Measurements from ENCODE around the gene NCAPD3. TPM values are rescaled to one million over a fixed set of nuclear protein-coding genes. Genes with fewer than 3 reads are reported as not detected.

NCAPD3 gene
- total and polyA plus RNA-seq, 2 of the 13 experiments (the other 11 are each of a cell fraction or from before 2014, with no cell fraction given): 20.7 to 25.6 TPM

DNA sequence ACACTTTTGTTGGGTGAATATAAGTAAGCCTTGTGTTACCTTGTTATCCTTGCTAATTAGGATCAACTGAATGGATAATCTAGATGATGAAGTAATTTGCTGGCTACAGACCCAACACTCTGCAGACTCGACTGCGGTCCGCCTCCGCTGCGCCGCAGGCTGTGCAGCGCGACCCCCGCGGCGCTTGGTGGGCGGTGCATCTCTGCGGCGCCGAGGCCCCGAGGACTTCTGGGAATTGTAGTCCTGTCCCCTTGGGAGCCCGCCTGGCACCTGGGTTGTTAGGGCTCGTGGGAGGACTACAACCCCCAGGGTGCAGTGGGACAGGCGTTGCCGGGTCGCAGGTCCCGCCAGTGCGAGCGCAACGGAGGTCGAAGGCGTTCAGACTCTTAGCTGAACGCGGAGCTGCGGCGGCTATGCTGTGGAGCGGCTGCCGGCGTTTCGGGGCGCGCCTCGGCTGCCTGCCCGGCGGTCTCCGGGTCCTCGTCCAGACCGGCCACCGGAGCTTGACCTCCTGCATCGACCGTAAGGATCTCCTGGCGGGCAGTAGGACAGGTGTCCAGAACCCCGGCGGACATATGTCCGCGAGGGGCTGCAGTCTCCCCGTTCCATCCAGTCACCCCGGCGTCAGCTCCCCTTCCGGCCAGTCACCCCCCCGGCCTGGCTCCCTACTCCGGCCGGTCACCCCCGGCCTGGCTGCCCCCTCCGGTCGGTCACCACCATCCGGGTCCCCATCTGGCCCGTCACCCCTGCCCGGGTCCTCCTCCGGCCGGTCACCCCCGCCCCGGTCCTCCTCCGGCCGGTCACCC, 29.6 kb upstream of the NCAPD3 start, which contains the start of the genes ACAD8 and THYN1 (continued):
- TF ChIP-seq, protein P1, sequence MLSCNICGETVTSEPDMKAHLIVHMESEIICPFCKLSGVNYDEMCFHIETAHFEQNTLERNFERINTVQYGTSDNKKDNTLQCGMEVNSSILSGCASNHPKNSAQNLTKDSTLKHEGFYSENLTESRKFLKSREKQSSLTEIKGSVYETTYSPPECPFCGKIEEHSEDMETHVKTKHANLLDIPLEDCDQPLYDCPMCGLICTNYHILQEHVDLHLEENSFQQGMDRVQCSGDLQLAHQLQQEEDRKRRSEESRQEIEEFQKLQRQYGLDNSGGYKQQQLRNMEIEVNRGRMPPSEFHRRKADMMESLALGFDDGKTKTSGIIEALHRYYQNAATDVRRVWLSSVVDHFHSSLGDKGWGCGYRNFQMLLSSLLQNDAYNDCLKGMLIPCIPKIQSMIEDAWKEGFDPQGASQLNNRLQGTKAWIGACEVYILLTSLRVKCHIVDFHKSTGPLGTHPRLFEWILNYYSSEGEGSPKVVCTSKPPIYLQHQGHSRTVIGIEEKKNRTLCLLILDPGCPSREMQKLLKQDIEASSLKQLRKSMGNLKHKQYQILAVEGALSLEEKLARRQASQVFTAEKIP (CRISPR knock-in tag; IDR thresholded peaks at IDR 0.05; ENCODE audit: borderline replicate concordance): no peak
- TF ChIP-seq, protein P2, sequence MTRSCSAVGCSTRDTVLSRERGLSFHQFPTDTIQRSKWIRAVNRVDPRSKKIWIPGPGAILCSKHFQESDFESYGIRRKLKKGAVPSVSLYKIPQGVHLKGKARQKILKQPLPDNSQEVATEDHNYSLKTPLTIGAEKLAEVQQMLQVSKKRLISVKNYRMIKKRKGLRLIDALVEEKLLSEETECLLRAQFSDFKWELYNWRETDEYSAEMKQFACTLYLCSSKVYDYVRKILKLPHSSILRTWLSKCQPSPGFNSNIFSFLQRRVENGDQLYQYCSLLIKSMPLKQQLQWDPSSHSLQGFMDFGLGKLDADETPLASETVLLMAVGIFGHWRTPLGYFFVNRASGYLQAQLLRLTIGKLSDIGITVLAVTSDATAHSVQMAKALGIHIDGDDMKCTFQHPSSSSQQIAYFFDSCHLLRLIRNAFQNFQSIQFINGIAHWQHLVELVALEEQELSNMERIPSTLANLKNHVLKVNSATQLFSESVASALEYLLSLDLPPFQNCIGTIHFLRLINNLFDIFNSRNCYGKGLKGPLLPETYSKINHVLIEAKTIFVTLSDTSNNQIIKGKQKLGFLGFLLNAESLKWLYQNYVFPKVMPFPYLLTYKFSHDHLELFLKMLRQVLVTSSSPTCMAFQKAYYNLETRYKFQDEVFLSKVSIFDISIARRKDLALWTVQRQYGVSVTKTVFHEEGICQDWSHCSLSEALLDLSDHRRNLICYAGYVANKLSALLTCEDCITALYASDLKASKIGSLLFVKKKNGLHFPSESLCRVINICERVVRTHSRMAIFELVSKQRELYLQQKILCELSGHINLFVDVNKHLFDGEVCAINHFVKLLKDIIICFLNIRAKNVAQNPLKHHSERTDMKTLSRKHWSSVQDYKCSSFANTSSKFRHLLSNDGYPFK (CRISPR knock-in tag; IDR thresholded peaks at IDR 0.05; ENCODE audit: borderline replicate concordance): no peak
- TF ChIP-seq, protein P3, sequence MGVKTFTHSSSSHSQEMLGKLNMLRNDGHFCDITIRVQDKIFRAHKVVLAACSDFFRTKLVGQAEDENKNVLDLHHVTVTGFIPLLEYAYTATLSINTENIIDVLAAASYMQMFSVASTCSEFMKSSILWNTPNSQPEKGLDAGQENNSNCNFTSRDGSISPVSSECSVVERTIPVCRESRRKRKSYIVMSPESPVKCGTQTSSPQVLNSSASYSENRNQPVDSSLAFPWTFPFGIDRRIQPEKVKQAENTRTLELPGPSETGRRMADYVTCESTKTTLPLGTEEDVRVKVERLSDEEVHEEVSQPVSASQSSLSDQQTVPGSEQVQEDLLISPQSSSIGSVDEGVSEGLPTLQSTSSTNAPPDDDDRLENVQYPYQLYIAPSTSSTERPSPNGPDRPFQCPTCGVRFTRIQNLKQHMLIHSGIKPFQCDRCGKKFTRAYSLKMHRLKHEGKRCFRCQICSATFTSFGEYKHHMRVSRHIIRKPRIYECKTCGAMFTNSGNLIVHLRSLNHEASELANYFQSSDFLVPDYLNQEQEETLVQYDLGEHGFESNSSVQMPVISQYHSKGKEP (CRISPR knock-in tag; IDR thresholded peaks at IDR 0.05): no peak
- TF ChIP-seq KDM6A (CRISPR knock-in tag; IDR thresholded peaks at IDR 0.05; ENCODE audit: low read depth): no peak
- no peak for TF ChIP-seq HNF4A (CRISPR knock-in tag; IDR thresholded peaks at IDR 0.05)
- TF ChIP-seq MED13 (CRISPR knock-in tag; IDR thresholded peaks at IDR 0.05): no peak; the same call in 1 of the 2 replicates
- TF ChIP-seq ZIK1 (CRISPR knock-in tag; IDR thresholded peaks at IDR 0.05; ENCODE audit: borderline replicate concordance, low read depth): peak; percentile 51; the same call in 1 of the 2 replicates
- no peak for TF ChIP-seq ZNF138 (CRISPR knock-in tag; IDR thresholded peaks at IDR 0.05; ENCODE audit: low read depth)
- TF ChIP-seq, protein P4, sequence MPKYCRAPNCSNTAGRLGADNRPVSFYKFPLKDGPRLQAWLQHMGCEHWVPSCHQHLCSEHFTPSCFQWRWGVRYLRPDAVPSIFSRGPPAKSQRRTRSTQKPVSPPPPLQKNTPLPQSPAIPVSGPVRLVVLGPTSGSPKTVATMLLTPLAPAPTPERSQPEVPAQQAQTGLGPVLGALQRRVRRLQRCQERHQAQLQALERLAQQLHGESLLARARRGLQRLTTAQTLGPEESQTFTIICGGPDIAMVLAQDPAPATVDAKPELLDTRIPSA (CRISPR knock-in tag; IDR thresholded peaks at IDR 0.05; ENCODE audit: borderline replicate concordance): no peak
- TF ChIP-seq ZFP41 (CRISPR knock-in tag; IDR thresholded peaks at IDR 0.05; ENCODE audit: borderline replicate concordance): no peak
- TF ChIP-seq, protein P5, sequence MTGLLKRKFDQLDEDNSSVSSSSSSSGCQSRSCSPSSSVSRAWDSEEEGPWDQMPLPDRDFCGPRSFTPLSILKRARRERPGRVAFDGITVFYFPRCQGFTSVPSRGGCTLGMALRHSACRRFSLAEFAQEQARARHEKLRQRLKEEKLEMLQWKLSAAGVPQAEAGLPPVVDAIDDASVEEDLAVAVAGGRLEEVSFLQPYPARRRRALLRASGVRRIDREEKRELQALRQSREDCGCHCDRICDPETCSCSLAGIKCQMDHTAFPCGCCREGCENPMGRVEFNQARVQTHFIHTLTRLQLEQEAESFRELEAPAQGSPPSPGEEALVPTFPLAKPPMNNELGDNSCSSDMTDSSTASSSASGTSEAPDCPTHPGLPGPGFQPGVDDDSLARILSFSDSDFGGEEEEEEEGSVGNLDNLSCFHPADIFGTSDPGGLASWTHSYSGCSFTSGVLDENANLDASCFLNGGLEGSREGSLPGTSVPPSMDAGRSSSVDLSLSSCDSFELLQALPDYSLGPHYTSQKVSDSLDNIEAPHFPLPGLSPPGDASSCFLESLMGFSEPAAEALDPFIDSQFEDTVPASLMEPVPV (CRISPR knock-in tag; IDR thresholded peaks at IDR 0.05): no peak; the same call in 1 of the 2 replicates
- TF ChIP-seq, protein P6, sequence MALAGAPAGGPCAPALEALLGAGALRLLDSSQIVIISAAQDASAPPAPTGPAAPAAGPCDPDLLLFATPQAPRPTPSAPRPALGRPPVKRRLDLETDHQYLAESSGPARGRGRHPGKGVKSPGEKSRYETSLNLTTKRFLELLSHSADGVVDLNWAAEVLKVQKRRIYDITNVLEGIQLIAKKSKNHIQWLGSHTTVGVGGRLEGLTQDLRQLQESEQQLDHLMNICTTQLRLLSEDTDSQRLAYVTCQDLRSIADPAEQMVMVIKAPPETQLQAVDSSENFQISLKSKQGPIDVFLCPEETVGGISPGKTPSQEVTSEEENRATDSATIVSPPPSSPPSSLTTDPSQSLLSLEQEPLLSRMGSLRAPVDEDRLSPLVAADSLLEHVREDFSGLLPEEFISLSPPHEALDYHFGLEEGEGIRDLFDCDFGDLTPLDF (CRISPR knock-in tag; IDR thresholded peaks at IDR 0.05): peak; percentile 94
- TF ChIP-seq MZF1 (CRISPR knock-in tag; IDR thresholded peaks at IDR 0.05; ENCODE audit: borderline replicate concordance): no peak
- TF ChIP-seq ZNF781 (CRISPR knock-in tag; IDR thresholded peaks at IDR 0.05; ENCODE audit: borderline replicate concordance, not compliant biosample characterization): no peak
- 0 out of 2 replicates have a peak, but pooled peaks have one; percentile 76 for TF ChIP-seq ZNF713 (CRISPR knock-in tag; IDR thresholded peaks at IDR 0.05)
- no peak for TF ChIP-seq FOXJ3 (CRISPR knock-in tag; IDR thresholded peaks at IDR 0.05; ENCODE audit: borderline replicate concordance)
- TF ChIP-seq TEAD2 (CRISPR knock-in tag; IDR thresholded peaks at IDR 0.05): no peak
- TF ChIP-seq ZNF652 (CRISPR knock-in tag; IDR thresholded peaks at IDR 0.05; ENCODE audit: borderline replicate concordance, low read depth): no peak
